Transverse colon (tissue), 4 donors: ENCODE measurements around the gene AGXT. TPM values are rescaled to one million over a fixed set of nuclear protein-coding genes. Genes with fewer than 3 reads are reported as not detected.

Source experiments
- DNase-seq: peaks from one replicate; pipeline ENCODE4 v3.0.0-alpha.2; 2019
- H3K27ac ChIP-seq, 4 donors: fragments of 200-600 bp; sonication (generic); 2 replicates each; pipeline ENCODE4 v1.5.1; 2016 to 2018; ENCODE audit warnings: inconsistent platforms in 4 of 4
- H3K27me3 ChIP-seq: fragments of 200-600 bp; sonication (generic); 2 replicates; pipeline ENCODE4 v1.5.1; 2017; ENCODE audit warnings: inconsistent platforms
- H3K36me3 ChIP-seq, 4 donors: fragments of 200-600 bp; sonication (generic); 2 replicates each; pipeline ENCODE4 v1.5.1; 2017 to 2019; ENCODE audit warnings: inconsistent platforms in 4 of 4
- H3K4me1 ChIP-seq, 4 donors: fragments of 200-600 bp; sonication (generic); 2 replicates each; pipeline ENCODE4 v1.5.1; 2017 to 2020; ENCODE audit warnings: inconsistent platforms in 4 of 4
- H3K4me3 ChIP-seq, 4 donors: fragments of 200-600 bp; sonication (generic); 1 replicate in 1 of 4; 2 replicates in 3 of 4; pipeline versions ENCODE4 v1.5.1 to v1.6.1; 2017 to 2019; ENCODE audit warnings: inconsistent platforms in 4 of 4
- H3K9me3 ChIP-seq, 2 donors: fragments of 200-600 bp; sonication (generic); 2 replicates each; pipeline ENCODE4 v1.5.1; 2017 to 2019; ENCODE audit warnings: inconsistent platforms in 2 of 2
- EP300 ChIP-seq: sonication (generic); formaldehyde crosslinking; IDR thresholded peaks from one replicate; pipeline ENCODE4 v1.6.1; 2017; ENCODE audit warnings: antibody characterized with exemption, low read depth
- POLR2A ChIP-seq: fragments of 450-650 bp; IDR thresholded peaks from one replicate; pipeline ENCODE4 v1.6.1; 2016; ENCODE audit warnings: antibody characterized with exemption, mild to moderate bottlenecking, moderate library complexity
- POLR2AphosphoS5 ChIP-seq, 3 donors: sonication (generic); formaldehyde crosslinking; IDR thresholded peaks; one replicate each; pipeline ENCODE4 v1.6.1; 2016; ENCODE audit warnings: antibody characterized with exemption in 3 of 3
- WGBS, 2 donors: methylation state at CpG; one replicate each; pipeline ENCODE4 v1.1.5; 2018; ENCODE audit warnings: low coverage in 1 of 2; 5-methylcytosine and 5-hydroxymethylcytosine counted together
- in situ Hi-C, 4 donors: fragments of 200-750 bp; cut with MboI; loops; one replicate each; pipeline versions ENCODE4 v1.15.0 to v1.15.1; 2017; ENCODE audit warnings: low sequenced_read_pairs in 3 of 4, low pct_ligation_motif_present in 1 of 4, low pct_unique_long_range_greater_than_20kb in 1 of 4
- intact Hi-C: fragments of 100-400 bp; cut with DNase I; formaldehyde crosslinking; loops from one replicate; pipeline ENCODE4 v1.15.1; 2023; ENCODE audit warnings: low total_unique reads
- total RNA-seq, 4 donors: library from RNA; depleted of rRNA; stranded (reverse); fragments of >200 nt; gene quantifications; one replicate each; pipeline ENCODE4 v1.1.0, GENCODE V29; 2016
- TF ChIP-seq, protein P1 (sequence below), 5 experiments: fragments of 200-600 bp in 3 of 5; fragments of 450-650 bp in 2 of 5; sonication (generic) in 3 of 5; IDR thresholded peaks; 1 replicate in 2 of 5; 2 replicates in 3 of 5; pipeline ENCODE4 v1.5.1; 2016 to 2017; ENCODE audit warnings: antibody characterized with exemption in 5 of 5, inconsistent platforms in 3 of 5, mild to moderate bottlenecking in 2 of 5, moderate library complexity in 1 of 5

AGXT gene
- total RNA-seq, 4 donors from 2014 or later: 0.32 to 2.2 (median 0.82) TPM; not detected in 1

DNA sequence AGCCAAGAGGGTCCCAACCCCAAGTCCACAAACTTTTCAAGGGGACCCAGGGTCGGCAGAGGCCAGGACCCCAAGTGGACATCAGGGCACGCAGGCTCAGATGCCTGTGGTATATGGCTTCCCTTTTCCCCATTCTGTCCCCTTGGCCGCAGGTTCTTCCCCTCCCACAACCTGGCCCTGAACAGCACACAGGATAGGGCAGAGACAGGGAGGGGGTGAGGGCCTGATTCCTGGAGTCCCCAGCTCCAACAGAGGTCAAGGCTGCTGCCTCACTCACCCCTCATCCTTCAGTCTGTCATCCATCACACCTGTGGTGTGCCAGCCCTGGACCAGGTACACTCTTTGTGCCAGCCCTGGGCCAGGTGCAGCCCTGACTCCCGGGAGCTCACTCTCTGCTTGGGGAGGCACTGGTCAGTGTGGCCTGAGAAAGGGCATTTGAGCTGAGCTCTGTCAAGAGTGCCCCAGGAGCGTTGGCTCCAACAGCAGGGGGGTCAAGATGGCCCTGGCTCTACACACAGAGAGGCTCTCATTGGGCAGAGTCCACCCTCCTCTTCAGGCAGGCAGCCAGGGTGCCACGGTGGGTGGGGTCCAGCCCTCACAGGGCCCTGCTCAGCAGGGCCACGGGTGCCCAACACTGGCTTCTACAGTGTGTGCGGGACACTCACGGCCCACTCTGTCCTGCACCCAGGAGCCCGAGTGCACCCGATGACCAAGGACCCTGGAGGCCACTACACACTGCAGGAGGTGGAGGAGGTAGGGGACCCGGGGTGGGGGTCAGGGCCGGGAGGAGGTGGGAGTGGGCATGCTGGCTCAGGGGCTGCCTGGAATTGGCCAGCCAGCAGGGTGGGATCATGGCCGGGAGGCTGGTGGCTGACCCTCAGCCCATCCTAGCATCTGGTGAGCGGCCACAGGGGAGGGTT is 1.6 kb downstream of the AGXT start:
- Histone ChIP-seq H3K36me3 (no peaks in the 10 kb centered on the region), H3K9me3 (no peaks in the 10 kb centered on the region), H3K4me3 (no peak overlapping the region), H3K27me3 (no peaks in the 10 kb centered on the region), H3K27ac (no peak overlapping the region), H3K4me1 (peaks cover 10 to 25% (median 13%) of the 10 kb centered on the region in 4 donors)
- DNase-seq: no peak
- intact Hi-C loops (no loop called here), in situ Hi-C loops (no loop called here)
- 78% methylated on average over 13 of the region's 15 CpGs; no CpG with 5 or more reads in 1 of the 2 donors for WGBS, 2 donors
- TF ChIP-seq, protein P1, sequence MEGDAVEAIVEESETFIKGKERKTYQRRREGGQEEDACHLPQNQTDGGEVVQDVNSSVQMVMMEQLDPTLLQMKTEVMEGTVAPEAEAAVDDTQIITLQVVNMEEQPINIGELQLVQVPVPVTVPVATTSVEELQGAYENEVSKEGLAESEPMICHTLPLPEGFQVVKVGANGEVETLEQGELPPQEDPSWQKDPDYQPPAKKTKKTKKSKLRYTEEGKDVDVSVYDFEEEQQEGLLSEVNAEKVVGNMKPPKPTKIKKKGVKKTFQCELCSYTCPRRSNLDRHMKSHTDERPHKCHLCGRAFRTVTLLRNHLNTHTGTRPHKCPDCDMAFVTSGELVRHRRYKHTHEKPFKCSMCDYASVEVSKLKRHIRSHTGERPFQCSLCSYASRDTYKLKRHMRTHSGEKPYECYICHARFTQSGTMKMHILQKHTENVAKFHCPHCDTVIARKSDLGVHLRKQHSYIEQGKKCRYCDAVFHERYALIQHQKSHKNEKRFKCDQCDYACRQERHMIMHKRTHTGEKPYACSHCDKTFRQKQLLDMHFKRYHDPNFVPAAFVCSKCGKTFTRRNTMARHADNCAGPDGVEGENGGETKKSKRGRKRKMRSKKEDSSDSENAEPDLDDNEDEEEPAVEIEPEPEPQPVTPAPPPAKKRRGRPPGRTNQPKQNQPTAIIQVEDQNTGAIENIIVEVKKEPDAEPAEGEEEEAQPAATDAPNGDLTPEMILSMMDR (IDR thresholded peaks at IDR 0.05): no peak

DNA sequence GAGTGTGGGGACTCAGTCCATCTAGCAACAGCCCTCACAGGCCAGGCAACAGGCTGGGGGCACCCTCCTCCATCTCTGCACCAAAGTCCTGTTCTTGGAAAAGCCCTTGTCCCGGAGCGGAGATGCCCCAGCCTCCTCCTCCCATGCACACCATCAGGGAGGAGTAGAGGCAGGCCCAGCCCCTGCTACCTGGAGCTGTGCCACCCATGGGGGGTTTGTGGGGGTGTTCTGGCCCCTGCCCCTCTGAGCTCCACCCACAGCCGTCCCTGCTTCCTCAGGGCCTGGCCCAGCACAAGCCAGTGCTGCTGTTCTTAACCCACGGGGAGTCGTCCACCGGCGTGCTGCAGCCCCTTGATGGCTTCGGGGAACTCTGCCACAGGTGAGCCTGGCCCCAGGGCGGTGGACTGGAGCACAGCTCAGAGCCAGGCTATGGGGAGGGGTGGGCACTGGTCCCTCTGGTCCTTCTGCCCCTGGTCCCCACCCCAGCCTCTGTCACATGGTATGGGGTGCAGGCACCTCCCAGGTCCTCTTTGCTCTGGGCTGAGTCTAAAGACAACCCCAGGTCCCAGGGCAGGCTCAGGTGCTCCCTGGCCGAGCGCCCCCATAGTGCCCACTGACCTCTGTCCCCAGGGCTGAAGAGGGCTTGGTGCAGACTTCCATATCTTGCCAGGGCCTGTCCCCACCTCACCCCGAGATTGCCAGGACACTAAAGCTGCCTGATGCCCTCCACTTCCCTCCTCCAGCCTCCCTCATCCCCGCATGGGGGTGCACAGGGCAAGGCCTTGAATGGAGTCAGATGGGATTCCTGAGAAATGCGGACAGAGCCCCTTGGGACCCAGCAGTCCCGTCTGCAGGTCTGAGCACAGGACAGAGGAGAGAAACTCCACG is 2.7 kb downstream of the AGXT start:
- intact Hi-C loops: no loop called here
- Histone ChIP-seq H3K4me1 (peaks cover 15 to 36% (median 17%) of the 10 kb centered on the region in 4 donors), H3K4me3 (no peak overlapping the region), H3K9me3 (no peaks in the 10 kb centered on the region), H3K27ac (no peak overlapping the region), H3K27me3 (no peaks in the 10 kb centered on the region), H3K36me3 (no peaks in the 10 kb centered on the region)
- no peak for DNase-seq
- in situ Hi-C loops: no loop called here
- WGBS, 2 donors: 82% methylated on average over 14 of the region's 16 CpGs; no CpG with 5 or more reads in 1 of the 2 donors
- TF ChIP-seq POLR2A (no peak), POLR2AphosphoS5 (IDR thresholded peaks at IDR 0.05) (no peak), EP300 (no peak)
- TF ChIP-seq, protein P1 (IDR thresholded peaks at IDR 0.05): no peak

DNA sequence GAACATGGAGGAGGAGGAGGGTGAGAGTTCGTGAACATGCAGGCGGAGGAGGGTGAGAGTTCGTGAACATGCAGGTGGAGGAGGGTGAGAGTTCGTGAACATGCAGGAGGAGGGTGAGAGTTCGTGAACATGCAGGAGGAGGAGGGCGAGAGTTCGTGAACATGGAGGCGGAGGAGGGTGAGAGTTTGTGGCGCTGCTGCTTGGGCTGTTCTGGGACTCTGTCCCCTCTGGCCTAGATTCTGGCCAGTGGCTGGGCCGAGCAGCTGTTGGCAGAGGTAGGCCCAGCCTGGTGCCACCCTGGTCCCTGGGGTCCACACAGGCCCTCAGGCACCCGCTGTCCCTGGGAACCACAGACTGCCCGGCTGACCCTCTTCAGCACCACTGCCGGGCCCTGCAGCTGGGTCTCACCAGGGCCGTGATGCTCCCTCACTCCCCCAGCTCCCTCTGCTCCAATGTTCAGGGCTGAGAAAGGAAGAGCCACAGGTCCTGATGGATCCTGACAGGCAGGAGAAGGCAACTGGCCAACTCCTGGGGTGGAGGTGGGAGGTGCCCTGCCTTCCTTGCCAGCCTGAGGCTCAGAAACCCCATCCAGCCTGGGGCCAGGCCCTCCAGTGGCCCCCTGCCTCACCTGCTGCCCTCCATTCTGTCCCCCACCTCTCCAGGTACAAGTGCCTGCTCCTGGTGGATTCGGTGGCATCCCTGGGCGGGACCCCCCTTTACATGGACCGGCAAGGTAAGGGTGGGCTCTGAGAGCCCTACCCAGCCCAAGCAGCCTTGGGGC is 3.9 kb downstream of the AGXT start:
- peaks cover 23 to 46% (median 25%) of the 10 kb centered on the region in 4 donors for H3K4me1 ChIP-seq
- in situ Hi-C loops (no loop called here), intact Hi-C loops (no loop called here)
- H3K27ac ChIP-seq: no peak overlapping the region
- WGBS, 2 donors: 83 to 97% methylated on average over 4 to 14 of the region's 17 CpGs
- no peaks in the 10 kb centered on the region for H3K27me3 ChIP-seq
- TF ChIP-seq POLR2A (no peak), EP300 (no peak), POLR2AphosphoS5 (IDR thresholded peaks at IDR 0.05) (no peak)
- TF ChIP-seq, protein P1 (IDR thresholded peaks at IDR 0.05): no peak
- no peaks in the 10 kb centered on the region for H3K36me3 ChIP-seq
- no peaks in the 10 kb centered on the region for H3K9me3 ChIP-seq
- DNase-seq: no peak
- H3K4me3 ChIP-seq: no peak overlapping the region
